H1 (cell line): ENCODE results near the gene RFT1. TPM values are rescaled to one million over a fixed set of nuclear protein-coding genes. Genes with fewer than 3 reads are reported as not detected.

Source experiments
- ASH2L ChIP-seq: fragments of 200-600, 300-600 bp; sonication (generic); IDR thresholded peaks from one replicate; pipeline ENCODE4 v1.7.1; 2017; ENCODE audit warnings: low read length
- KDM1A ChIP-seq: fragments of 200-600, 300-600 bp; sonication (generic); IDR thresholded peaks from 2 replicates; pipeline ENCODE4 v1.7.1; 2016; ENCODE audit warnings: mild to moderate bottlenecking, low read length, borderline replicate concordance
- KDM4A ChIP-seq: IDR thresholded peaks from one replicate; pipeline ENCODE4 v1.7.1; 2012; ENCODE audit warnings: low read depth, mild to moderate bottlenecking, moderate library complexity, low read length, inconsistent platforms; ENCODE audit not compliant: severe bottlenecking
- POLR2AphosphoS5 ChIP-seq: IDR thresholded peaks from 2 replicates; pipeline ENCODE4 v1.6.1; 2011; ENCODE audit warnings: low read depth, low read length
- RAD21 ChIP-seq, 2 experiments: IDR thresholded peaks in 1 of 2; conservative IDR thresholded peaks in 1 of 2; 2 replicates each; pipeline ENCODE4 v1.6.1; 2011; ENCODE audit warnings: low read depth in 2 of 2, low read length in 2 of 2, improper control_type of control experiment in 1 of 2, inconsistent platforms in 1 of 2, mild to moderate bottlenecking in 1 of 2, moderate library complexity in 1 of 2
- SRF ChIP-seq: IDR thresholded peaks from 2 replicates; pipeline ENCODE4 v1.6.1; 2011; ENCODE audit warnings: mild to moderate bottlenecking, low read depth, low read length, moderate library complexity
- TBP ChIP-seq: IDR thresholded peaks from 2 replicates; pipeline ENCODE4 v1.6.1; 2011; ENCODE audit warnings: low read depth, low read length, improper control_type of control experiment
- TEAD4 ChIP-seq: IDR thresholded peaks from 2 replicates; pipeline ENCODE4 v1.6.1; 2012; ENCODE audit warnings: low read depth, low read length, inconsistent platforms, mixed read lengths
- polyA plus RNA-seq, 7 experiments: library from polyadenylated mRNA; depleted of rRNA in 3 of 7; stranded (reverse) in 5 of 7; unstranded in 2 of 7; fragments of >200 nt in 5 of 7; fragments of 200-250 nt in 2 of 7; gene quantifications; 1 replicate in 5 of 7; 2 replicates in 1 of 7; 4 replicates in 1 of 7; pipeline versions ENCODE4 v1.2.1 to v1.2.3, GENCODE V29; 2011 to 2013; ENCODE audit warnings: missing spikeins in 2 of 7, mixed read lengths in 2 of 7
- total RNA-seq: library from RNA; stranded (reverse); fragmentation: NEBNext Ultra II Directional; extraction: Animal tissue kit (Norgen Biotek cat#: 25700); gene quantifications from 2 replicates; pipeline ENCODE4 v1.2.1, GENCODE V29; 2021

RFT1 gene
- total and polyA plus RNA-seq, 2 of the 8 experiments (the other 6 are each of a cell fraction or from before 2014, with no cell fraction given) = 27.7 to 42.4 TPM

GRCh38 chr3:53160660-53161449 is 30.6 kb upstream of the RFT1 start, which contains the start of gene PRKCD (continued):
- TF ChIP-seq TEAD4 (no peak), SRF (no peak), KDM1A (peak; percentile 95), ASH2L (no peak), TBP (peak; percentile 79; the same call in 1 of the 2 replicates), POLR2AphosphoS5 (peak; percentile 43; the same call in 1 of the 2 replicates), KDM4A (peak; percentile 81), RAD21 (IDR thresholded peaks at IDR 0.05 in 1 of 2, conservative IDR thresholded peaks at IDR 0.05 in 1 of 2; ENCODE audit: low read depth in 2 of 2, low read length in 2 of 2) (peak; percentile 35)
- TF ChIP-seq, all 59 proteins: peak for 9
